Nephron progenitor cell (in vitro differentiated cells): ENCODE results near the gene PLEKHA6.
"Not testable (repeated sequence)": the region's sequence is repeated elsewhere in the genome, so short reads cannot be mapped to it uniquely, and the experiment has no call there.

Source experiments
- DNase-seq: peaks from one replicate; pipeline ENCODE4 v3.0.0; 2021
- H3K27ac Mint-ChIP-seq: 2 replicates; pipeline ENCODE4 v1.8.0; 2021; ENCODE audit warnings: mild to moderate bottlenecking, moderate library complexity, mixed read lengths
- H3K27me3 Mint-ChIP-seq: 2 replicates; pipeline ENCODE4 v1.8.0; 2021; ENCODE audit warnings: mild to moderate bottlenecking, low read depth, mixed read lengths; ENCODE audit not compliant: poor library complexity
- H3K36me3 Mint-ChIP-seq: 2 replicates; pipeline ENCODE4 v1.8.0; 2021; ENCODE audit warnings: low read depth, mixed read lengths
- H3K4me1 Mint-ChIP-seq: 2 replicates; pipeline ENCODE4 v1.8.0; 2021; ENCODE audit warnings: mixed read lengths
- H3K4me3 Mint-ChIP-seq: 2 replicates; pipeline ENCODE4 v1.8.0; 2021; ENCODE audit warnings: mild to moderate bottlenecking, moderate library complexity, mixed read lengths
- H3K9me3 Mint-ChIP-seq: 2 replicates; pipeline ENCODE4 v1.8.0; 2021; ENCODE audit warnings: mild to moderate bottlenecking, moderate library complexity, mixed read lengths
- TF ChIP-seq, protein P1 (sequence below): fragments of 200-600 bp; sonication (generic); IDR thresholded peaks from 2 replicates; pipeline ENCODE4 v1.5.0; 2021; ENCODE audit warnings: antibody characterized with exemption

Gene PLEKHA6

DNA sequence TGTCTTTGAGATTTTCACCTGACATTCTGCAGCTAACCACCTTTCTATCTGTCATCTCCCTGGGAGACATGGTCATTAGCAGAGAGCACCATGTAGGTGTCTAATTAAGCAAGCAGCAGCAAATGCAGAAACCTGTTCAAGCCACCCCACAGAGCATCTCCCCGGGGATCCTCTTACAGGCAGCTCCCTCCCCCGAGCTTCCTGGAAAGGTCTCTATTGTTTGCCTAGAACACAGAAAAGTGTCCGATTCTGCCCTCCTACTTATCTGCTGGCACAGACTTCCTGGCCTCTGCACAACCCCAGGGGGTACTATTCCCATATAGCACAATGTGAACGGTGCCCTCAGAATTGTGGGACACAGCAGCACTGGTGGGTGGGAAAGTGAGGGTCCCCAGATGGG, 46.1 kb downstream of the PLEKHA6 start:
- Mint-ChIP-seq H3K4me3 (no peak overlapping the region), H3K27me3 (peaks cover 52% of the 10 kb centered on the region), H3K9me3 (no peaks in the 10 kb centered on the region), H3K4me1 (peaks cover 43% of the 10 kb centered on the region), H3K36me3 (no peaks in the 10 kb centered on the region), H3K27ac (no peak overlapping the region)
- DNase-seq = no peak
- TF ChIP-seq, protein P1, sequence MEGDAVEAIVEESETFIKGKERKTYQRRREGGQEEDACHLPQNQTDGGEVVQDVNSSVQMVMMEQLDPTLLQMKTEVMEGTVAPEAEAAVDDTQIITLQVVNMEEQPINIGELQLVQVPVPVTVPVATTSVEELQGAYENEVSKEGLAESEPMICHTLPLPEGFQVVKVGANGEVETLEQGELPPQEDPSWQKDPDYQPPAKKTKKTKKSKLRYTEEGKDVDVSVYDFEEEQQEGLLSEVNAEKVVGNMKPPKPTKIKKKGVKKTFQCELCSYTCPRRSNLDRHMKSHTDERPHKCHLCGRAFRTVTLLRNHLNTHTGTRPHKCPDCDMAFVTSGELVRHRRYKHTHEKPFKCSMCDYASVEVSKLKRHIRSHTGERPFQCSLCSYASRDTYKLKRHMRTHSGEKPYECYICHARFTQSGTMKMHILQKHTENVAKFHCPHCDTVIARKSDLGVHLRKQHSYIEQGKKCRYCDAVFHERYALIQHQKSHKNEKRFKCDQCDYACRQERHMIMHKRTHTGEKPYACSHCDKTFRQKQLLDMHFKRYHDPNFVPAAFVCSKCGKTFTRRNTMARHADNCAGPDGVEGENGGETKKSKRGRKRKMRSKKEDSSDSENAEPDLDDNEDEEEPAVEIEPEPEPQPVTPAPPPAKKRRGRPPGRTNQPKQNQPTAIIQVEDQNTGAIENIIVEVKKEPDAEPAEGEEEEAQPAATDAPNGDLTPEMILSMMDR = no peak

DNA sequence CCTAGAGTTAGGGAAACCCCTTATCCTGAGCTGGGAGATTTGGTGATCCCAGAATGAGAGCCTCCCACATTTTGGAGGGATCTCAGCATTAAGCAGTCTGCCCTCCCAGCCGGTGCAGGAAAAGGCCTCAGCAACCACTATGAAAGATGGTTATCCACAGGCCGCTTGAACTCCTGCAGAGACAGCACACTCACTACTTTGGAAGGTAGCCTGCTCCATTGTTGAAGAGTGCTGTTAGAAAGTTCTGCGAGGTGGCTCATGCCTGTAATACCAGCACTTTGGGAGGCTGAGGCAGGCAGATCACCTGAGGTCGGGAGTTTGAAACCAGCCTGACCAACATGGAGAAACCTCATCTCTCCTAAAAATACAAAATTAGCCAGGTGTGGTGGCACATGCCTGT, 48.8 kb downstream of the PLEKHA6 start:
- H3K4me3 Mint-ChIP-seq, H3K9me3 Mint-ChIP-seq, H3K36me3 Mint-ChIP-seq, H3K27ac Mint-ChIP-seq, DNase-seq: not testable (repeated sequence)
- H3K4me1 Mint-ChIP-seq = peaks cover 65% of the 10 kb centered on the region
- H3K27me3 Mint-ChIP-seq = peaks cover 61% of the 10 kb centered on the region

DNA sequence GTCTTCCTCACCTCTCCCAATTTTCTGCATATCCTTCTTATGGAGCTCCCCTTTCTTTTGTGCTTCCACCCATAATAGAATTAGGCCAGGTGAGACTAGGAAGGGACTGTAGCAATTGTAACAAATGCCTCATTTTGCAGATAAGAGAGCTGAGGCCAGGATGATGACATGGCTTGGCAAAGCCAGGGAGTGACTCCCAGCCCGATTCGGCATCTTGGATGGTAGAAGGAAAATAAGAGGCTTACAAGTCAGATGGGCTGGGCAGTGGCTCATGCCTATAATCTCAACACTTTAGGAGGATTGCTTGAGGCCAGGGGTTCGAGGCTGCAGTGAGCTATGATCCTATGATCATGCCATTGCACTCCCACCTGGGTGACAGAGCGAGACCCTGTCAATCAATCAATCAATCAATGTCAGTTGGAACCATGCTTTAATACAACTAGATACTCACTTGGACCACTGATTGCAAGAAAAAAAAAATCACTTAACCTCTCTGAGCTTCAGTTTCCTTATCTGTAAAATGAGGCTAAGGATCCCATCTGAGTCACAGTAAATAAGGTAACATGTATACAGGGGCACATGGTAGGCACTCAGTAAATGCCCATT, 51.6 kb downstream of the PLEKHA6 start:
- Mint-ChIP-seq H3K4me1 (peaks cover 46% of the 10 kb centered on the region), H3K4me3 (peak overlapping the region; percentile 75), H3K27me3 (peaks cover 69% of the 10 kb centered on the region), H3K36me3 (no peaks in the 10 kb centered on the region), H3K27ac (no peak overlapping the region), H3K9me3 (no peaks in the 10 kb centered on the region)
- TF ChIP-seq, protein P1 = no peak
- DNase-seq = no peak

DNA sequence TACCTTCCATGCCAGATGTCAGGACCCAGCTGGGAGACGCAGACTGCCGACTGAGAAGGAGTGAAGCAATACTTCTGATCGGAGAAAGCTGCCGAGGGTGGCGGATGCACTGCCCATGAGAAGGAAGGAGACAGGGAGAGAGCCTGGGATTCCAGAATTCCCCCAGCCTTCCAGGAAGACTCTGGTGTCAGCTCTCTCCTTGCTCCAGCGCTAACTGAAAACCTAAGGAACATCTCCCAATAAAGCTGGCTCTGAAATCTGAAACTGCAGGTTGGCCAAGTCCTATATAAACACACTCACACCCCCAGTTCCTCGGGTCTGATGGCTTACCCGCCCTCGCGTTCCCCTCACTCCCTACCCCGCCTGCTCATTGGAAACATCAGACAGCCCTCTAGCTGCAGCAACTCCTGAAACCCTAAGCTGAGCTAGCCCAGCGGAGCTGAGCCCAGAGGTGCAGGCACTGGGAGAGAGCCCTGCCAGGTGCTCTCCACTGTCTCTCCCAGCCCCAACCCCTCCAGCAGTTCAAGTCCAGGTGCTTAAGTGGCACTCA, 52.3 kb downstream of the PLEKHA6 start:
- TF ChIP-seq, protein P1 = no peak
- H3K4me3 Mint-ChIP-seq = peak overlapping the region; percentile 75
- peaks cover 46% of the 10 kb centered on the region for H3K4me1 Mint-ChIP-seq
- H3K36me3 Mint-ChIP-seq = no peaks in the 10 kb centered on the region
- peaks cover 71% of the 10 kb centered on the region for H3K27me3 Mint-ChIP-seq
- no peaks in the 10 kb centered on the region for H3K9me3 Mint-ChIP-seq
- no peak overlapping the region for H3K27ac Mint-ChIP-seq
- peak; percentile 54 for DNase-seq

DNA sequence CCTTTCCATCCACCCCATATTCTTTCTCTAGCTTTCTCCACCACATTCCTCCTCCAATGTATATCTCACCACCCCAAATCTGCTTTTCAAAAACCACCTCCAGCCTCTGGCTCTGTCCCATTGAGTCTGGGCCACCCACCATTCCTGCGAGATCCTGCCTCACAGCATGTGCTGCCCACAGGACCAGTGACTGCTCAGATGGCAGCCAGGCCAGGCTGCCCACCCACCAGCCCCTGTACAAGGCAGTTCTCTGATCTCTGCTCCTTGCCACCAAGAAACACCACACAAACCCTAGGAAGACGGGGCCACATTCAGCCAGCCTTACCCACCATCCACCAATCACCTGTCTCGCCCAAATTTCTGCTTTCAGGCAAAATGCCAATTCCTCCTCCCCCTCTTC, 53.7 kb downstream of the PLEKHA6 start:
- H3K27me3 Mint-ChIP-seq = peaks cover 72% of the 10 kb centered on the region

DNA sequence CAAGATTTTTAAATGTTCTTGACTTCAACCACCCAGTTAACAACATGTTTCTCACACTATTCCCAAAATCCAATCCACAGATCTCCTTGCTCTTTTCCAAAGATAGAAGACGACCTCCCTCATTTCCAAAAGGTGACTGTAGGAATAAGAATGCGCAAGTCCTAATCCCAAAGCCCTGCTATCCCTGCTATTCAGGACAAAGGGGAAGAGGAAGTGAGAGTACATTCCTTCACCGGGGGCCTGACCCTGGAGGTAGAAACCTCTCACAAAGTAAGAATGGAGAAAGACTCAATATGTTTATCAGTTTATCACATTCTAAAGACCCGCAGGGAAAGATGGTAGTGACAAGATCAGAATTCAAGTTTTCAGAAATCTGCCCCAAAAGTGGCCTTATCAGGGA, 55.7 kb downstream of the PLEKHA6 start:
- H3K36me3 Mint-ChIP-seq = no peaks in the 10 kb centered on the region
- H3K4me3 Mint-ChIP-seq = no peak overlapping the region
- no peaks in the 10 kb centered on the region for H3K9me3 Mint-ChIP-seq
- H3K27me3 Mint-ChIP-seq = peaks cover 81% of the 10 kb centered on the region
- no peak for DNase-seq
- peaks cover 28% of the 10 kb centered on the region for H3K4me1 Mint-ChIP-seq
- TF ChIP-seq, protein P1 = no peak
- H3K27ac Mint-ChIP-seq = no peak overlapping the region

More for the DNA sequence above, 53.7 kb downstream of the PLEKHA6 start:
- no peak for DNase-seq
- Mint-ChIP-seq H3K4me3 (no peak overlapping the region), H3K4me1 (peaks cover 46% of the 10 kb centered on the region), H3K36me3 (no peaks in the 10 kb centered on the region), H3K27ac (no peak overlapping the region), H3K9me3 (no peaks in the 10 kb centered on the region)
- TF ChIP-seq, protein P1 = no peak
